Esophagus muscularis mucosa (tissue), 4 donors: ENCODE results near the gene ASTN2.
"Not testable (repeated sequence)": the region's sequence is repeated elsewhere in the genome, so short reads cannot be mapped to it uniquely, and the experiment has no call there.

Experiments
- CTCF ChIP-seq, 3 experiments: fragments of 200-600 bp in 2 of 3; fragments of 450-650 bp in 1 of 3; sonication (generic) in 2 of 3; IDR thresholded peaks; one replicate each; pipeline ENCODE4 v1.5.1; 2017 to 2019; ENCODE audit warnings: antibody characterized with exemption in 3 of 3, mild to moderate bottlenecking in 2 of 3, moderate library complexity in 1 of 3
- EP300 ChIP-seq: sonication (generic); formaldehyde crosslinking; IDR thresholded peaks from one replicate; pipeline ENCODE4 v1.6.1; 2017; ENCODE audit warnings: antibody characterized with exemption
- POLR2AphosphoS5 ChIP-seq, 2 donors: sonication (generic); formaldehyde crosslinking; IDR thresholded peaks; one replicate each; pipeline ENCODE4 v1.6.1; 2017; ENCODE audit warnings: antibody characterized with exemption in 2 of 2

GRCh38 chr9:116888476-116888875 is 526.4 kb downstream of the ASTN2 start:
- TF ChIP-seq CTCF (IDR thresholded peaks at IDR 0.05); POLR2AphosphoS5 (IDR thresholded peaks at IDR 0.05); EP300: not testable (repeated sequence)
